Smooth muscle cell of the brain vasculature (primary cell): ENCODE results near the gene NEK1.
"Not testable (repeated sequence)": the region's sequence is repeated elsewhere in the genome, so short reads cannot be mapped to it uniquely, and the experiment has no call there.

Experiments used
- DNase-seq: peaks from one replicate; pipeline ENCODE4 v3.0.0-alpha.2; 2012; ENCODE audit warnings: low read depth, low spot score

The NEK1 gene

DNA sequence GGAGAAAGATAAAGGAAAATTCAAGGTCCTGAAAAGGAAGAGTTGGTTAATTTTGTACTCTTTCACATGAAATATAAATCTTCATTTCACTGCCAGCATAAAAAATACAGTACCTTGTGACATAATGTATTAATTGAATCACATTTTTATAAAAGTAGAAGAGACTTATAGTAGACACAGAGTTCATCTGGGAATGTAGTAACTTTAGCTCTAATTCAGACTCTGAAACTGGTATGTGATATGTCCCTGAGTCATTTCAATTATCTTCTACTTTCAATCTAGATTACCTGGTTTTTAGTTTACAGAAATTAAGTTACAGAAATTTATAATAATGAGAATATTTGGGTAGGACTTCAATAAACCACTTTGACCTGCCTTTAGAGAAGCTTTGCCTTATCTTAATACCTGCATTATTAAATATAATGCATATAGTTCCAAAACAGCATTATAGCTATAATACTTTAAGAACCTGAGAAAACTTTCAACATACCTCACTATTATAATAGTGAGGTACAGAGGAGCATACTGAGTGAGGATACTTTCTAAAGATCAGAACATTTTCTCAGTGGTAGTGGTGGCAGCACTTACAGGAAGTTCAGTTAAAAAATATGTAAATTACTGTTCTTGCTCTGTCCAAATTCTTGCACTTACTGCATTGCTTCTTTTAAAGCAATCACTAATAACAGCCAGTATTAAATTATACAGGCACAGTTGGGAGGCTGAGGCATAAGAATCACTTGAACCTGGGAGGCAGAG, 11.2 kb downstream of the NEK1 start:
- no peak for DNase-seq

DNA sequence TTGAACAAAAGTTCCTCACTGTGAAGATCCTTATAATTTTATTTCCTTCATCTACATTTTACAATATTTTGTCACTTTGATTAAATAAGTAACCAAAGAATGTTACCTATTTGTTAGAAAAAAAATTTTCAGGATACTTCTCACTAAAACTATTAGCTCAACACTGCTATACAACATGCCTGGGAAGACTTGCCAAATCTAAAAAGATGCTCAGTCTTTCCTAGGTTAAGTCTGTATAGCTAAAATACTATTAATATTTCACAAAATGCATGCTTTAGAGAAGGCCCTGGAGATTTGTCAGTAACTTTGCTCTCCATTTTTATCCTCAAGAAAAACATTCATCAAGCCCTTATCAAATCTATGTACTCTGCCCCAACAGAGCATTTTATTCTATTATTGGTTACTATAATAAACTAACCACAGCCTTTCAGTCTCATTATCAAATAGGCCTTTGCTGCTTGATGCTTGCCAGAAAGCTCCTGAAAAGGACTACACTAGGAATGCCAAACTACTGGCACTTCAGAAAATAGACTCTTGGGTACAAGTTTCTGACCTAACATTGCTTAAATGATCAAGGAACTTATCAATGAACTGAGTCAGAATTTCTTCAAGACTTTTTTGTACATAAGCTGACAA, 17.7 kb downstream of the NEK1 start:
- DNase-seq: no peak

DNA sequence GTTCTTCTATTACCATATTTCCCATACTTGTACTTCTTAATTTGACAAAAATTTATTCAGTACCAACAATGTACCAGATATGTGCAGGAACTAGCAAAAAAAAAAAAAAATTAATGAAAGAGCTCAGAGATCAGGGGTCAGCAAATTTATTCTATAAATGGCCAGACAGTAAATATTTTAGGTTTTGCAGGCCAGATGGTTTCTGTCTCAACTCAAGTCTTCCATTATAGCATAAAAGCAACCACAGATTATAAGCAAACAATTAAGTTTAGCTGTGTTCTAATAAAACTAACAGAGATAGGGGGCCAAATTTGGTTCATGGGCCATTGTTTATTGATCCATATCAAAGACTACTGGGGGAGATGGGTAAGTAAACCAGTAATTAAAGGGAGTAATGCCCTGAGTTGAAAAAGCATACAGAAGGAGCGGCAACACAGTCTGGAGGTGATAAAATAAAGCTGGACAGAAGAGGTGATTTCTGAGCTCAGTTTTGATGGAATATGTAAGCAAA, 19.3 kb downstream of the NEK1 start:
- no peak for DNase-seq

DNA sequence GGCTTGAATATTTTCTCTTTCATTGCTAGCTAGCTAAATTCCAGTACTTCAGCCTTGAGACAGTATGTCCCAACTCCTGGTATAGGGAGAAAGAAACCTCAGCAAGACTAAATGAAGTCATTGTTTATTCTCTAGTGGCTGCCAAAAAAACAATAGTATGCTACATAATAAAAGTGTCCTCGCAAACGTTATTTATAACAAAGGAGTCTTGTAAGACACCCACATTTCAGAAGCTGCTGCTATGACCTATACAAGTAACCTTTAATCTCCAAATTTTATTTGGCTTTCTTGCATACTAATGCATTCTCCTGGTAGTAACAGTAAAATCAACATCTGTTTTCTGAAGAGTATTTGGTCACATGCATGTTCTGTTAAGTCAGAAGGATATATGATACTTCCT, 28.8 kb downstream of the NEK1 start:
- peak; percentile 21 for DNase-seq

DNA sequence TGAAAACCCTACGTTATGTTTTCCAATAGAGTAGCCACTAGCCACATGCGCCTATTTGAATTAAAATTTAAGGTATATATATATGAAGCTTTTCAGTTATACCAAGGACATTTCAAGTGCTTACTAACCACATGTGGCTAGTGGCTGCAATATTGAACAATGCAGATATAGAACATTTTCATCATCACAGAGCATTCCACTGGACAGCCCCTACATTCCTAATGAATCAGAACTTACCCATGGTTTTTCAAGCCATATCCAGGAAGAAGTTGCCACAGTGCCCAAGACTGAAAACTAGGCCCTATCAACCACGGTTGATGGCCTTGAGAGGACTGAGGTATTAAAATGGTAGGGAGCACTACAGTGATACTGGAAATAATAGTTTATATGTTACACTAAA, 29.7 kb downstream of the NEK1 start:
- no peak for DNase-seq

DNA sequence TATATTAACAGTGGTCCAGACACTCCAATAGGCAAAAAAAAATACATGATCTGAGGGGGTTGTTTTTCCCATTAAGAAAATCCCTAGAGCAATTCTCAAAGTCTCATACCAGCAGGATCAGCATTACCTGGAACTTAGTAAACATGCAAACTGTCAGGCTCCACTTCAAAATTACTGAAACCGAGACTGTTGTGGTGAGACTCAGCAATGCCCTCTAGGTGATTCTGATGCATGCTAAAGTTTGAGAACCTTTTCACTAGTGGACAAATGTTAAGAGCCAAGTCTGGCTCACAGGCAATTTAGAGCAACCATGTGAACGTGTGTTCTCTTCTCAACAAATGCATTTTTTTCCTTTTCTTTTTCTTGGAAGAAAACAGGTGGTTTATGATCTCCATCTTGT, 30.2 kb downstream of the NEK1 start:
- DNase-seq: no peak

DNA sequence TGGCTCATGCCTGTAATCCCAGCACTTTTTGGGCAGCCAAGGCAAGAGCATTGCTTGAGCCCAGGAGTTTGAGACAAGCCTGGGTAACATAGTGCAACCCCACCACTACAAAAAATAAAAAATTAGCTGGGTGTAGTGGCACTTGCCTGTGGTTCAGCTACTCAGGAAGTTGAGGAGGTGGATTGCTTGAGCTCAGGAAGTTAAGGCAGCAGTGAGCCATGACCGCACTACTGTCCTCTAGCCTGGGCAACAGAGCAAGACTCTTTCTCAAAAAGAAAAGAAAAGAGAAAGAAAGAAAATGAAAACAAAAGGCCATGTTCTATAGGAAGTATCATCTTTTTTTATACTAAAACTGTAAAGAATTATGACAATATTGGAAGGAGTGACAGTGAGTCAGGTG, 38.5 kb downstream of the NEK1 start:
- DNase-seq: no peak

DNA sequence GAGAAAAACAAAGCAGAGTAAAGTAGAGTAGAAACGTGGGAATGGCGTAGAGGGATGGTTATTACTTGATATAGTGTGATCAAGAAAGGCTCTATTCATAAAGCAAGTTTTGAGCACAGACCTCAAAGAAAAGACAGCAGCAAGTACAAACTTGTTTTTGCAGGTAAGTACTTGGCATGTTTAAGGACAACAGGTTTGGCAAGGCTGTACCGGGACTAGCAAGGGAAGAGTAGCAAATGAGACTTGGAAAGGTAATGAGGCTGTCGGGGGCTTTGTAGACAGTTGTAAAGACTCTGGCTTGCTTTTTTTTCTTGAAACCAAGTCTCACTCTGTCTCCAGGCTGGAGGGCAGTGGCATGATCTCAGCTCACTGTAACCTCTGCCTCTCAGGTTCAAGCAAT, 40.9 kb downstream of the NEK1 start:
- DNase-seq: no peak

DNA sequence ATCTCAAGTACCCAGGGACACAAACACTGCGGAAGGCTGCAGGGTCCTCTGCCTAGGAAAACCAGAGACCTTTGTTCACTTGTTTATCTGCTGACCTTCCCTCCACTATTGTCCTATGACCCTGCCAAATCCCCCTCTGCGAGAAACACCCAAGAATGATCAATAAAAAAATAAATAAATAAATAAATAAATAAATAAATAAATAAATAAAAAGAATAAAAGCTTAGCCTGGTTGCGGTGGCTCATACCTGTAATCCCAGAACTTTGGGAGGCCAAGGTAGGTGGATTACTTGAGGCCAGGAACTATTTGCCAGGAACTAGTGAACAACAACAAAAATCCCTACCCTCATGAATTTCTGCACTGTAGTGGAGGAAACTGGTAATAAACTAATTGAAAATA, 41.4 kb downstream of the NEK1 start:
- not testable (repeated sequence) for DNase-seq

DNA sequence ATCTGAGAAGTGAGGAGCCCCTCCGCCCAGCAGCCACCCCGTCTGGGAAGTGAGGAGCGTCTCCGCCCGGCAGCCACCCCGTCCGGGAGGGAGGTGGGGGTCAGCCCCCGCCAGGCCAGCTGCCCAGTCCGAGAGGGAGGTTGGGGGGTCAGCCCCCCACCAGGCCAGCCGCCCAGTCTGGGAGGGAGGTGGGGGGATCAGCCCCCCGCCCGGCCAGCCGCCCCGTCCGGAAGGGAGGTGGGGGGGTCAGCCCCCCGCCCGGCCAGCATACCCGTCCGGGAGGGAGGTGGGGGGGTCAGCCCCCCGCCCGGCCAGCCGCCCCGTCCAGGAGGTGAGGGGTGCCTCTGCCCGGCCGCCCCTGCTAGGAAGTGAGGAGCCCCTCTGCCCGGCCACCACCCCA, 42.1 kb downstream of the NEK1 start:
- not testable (repeated sequence) for DNase-seq

DNA sequence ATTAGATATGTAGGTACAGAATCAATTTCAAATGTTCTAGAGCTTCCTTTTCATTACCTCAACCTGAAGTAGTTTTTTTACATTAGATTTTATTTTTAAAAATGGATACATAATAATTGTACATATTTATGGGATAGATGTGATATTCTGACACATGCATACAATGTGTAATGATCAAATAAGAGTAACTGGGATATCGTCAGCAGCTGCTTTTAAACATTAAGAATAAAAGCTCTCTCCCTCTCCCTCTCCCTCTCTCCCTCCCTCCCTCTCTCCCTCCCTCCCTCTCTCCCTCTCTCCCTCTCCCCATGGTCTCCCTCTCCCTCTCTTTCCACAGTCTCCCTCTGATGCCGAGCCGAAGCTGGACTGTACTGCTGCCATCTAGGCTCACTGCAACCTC, 43.2 kb downstream of the NEK1 start:
- not testable (repeated sequence) for DNase-seq

DNA sequence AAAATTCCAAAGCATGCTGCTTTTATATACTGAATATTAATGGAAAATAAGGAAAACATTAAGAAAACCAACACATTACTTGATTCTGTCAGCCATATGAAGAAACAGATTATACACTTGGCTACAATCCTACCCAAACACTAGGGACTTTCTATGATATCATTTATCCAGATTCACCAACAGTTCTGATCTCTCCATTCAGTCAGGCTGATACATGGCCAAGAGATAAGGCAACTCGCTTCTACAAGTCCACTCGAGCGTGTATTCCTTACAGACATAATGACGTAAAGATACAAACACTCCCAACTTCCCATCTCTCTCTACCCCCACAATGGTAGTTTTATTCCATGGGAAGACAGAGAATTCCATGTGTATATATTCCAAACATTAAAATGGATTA, 44.5 kb downstream of the NEK1 start:
- no peak for DNase-seq

DNA sequence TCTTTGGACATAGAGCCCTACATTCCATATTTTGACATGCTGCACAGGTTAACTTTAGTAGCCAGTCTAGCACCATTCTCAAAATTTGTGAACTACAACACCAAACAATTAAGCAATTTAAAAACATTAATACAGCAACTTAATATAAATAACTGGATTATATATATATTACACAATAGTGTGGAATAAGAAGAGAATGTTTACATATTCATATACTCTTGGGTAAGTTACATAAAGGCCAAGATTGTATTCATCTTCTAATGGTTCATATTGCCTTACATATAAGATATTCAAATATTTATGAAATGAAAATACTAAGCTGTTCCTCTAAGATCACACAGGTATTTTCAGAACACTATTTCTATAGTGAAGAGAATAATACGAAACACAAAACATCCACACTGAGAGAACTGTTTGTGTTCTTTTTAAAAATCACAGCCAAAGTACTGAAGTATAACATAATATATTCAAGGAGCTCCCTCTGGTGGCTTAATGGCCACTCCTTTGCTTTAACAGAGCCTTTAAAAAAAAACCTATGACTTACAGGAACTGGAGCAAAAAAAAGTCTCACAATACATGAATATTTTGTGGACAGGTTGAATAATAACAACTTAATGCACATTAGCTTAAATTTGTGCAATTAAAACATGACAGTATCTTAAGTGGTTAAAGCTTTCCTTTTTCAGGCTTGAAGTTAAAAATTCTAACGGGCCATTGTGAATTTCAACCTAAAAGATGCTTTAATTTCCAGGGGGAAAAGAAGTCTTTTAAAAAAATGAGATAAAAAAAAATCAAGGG, 46.2 kb downstream of the NEK1 start:
- DNase-seq: peak; percentile 28

DNA sequence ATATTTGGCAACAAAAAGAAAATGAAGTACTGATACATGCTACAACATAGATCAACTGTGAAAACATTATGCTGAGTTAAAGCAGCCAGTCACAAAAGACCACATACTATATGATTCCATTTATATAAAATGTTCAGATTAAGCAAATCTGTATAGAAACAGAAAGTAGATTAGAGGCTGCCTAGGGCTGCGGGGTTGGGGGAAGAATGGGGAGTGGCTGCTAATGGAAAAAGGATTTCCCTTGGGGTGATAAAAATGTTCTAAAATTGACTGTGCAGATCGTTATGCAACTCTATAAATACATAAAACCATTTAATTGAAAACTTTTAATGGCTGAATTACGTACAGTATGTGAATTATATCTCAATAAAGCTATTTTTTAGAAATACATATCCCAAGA, 46.8 kb downstream of the NEK1 start:
- DNase-seq: no peak

DNA sequence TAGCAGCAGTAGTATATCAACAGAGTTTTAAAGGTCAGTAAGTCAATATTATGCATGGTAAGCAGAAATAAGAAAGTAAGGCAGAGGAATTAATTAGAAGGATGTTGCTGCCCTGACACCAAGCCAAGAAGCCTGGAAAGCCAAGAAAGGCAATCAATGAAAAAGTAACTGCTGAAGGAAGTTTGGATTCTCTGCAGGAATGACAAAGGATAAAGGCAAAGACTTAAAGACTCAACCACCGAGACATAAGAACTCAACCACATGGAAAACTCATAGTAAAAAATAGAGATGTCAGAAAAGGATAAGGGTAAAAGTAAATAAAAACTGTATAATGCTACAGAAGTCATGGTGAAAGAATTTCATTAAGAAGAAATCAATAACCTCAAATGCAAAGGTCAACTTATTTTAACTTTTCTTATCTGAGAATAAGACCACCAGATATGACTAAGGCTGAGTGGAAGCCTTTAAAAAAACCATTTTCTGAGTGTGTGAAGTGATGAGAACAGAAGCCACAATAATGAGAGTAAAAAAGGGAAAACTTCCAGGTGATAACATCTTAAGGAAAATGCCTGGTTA, 55.2 kb downstream of the NEK1 start:
- DNase-seq: no peak

DNA sequence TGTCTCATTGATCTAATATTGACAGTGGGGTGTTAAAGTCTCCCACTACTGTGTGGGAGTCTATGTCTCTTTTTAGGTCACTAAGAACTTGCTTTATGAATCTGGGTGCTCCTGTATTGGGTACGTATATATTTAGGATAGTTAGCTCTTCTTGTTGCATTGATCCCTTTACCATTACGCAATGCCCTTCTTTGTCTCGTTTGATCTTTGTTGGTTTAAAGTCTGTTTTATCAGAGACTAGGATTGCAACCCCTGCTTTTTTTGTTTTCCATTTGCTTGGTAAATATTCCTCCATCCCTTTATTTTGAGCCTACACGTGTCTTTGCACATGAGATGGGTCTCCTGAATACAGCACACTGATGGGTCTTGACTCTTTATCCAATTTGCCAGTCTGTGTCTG, 65.8 kb downstream of the NEK1 start:
- DNase-seq: not testable (repeated sequence)

DNA sequence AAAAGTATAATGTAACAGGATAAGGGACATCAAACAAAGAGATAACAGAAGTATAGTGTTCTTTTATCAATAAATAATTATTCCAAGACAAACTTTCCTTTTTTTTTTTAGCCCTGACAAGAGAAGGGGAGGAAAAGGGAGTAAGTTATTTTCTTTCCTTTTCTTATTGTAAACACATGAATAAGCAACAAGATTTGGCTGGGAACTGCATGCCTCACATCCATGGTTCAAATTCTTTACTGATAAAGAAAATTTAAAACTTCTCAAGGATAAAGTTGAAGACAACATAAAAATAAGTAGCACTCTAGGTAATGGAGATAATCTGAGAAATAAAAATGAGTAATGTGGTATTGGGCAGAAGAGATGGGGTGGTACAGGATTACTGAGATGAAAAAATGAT, 71.6 kb downstream of the NEK1 start:
- no peak for DNase-seq

DNA sequence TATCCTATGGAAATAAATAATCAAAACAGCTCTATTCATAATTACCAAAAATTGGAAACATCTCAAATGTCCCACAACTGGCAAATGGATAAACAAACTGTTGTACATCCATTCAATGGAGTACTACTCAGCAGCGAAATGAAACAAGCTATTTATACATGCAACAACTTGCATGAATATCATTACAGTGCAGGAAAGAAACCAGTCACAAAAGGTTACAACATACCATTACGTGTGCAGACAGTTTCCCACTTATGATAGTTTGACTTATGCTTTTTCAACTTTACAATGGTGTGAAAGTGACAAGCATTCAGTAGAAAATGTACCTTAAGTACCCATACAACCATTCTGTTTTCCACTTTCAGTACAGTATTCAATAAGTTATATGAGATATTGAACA, 82.3 kb downstream of the NEK1 start:
- no peak for DNase-seq

DNA sequence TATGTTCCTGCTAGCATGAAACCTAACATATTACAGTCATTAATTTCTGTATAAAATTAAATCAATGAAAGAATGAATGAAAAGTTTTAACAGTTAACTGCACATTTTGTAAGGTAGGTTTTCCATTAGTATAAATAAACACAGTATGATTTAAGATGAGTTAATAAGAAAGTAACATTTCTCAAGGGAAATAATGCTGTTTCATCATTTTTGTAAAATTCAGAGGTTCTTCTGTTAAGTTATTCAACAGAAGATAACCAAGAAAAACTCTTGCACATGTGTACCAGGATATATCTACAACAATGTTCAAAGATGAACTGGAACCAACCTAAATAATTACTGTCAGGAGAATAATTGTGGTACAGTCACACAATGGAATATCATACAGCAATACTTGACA, 88.6 kb downstream of the NEK1 start:
- DNase-seq: no peak

DNA sequence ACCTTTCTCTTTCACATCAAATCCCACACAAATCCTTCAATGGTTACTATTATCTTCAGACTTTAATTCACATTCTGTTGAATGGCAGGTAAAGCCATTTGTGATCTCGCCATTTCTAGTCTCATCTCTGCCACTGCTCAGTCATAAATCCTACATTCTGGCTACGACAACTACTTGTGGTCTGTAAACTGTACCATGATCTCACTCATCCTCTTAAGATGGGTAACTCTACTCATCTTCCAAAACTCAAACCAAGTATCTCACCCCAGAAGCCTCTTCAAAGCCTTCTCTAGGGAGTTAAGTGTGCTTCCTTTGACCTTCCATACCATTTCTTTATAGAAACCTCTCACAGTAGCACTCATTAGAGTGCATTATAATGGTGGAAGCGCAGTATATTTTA, 101.8 kb downstream of the NEK1 start:
- DNase-seq: no peak

DNA sequence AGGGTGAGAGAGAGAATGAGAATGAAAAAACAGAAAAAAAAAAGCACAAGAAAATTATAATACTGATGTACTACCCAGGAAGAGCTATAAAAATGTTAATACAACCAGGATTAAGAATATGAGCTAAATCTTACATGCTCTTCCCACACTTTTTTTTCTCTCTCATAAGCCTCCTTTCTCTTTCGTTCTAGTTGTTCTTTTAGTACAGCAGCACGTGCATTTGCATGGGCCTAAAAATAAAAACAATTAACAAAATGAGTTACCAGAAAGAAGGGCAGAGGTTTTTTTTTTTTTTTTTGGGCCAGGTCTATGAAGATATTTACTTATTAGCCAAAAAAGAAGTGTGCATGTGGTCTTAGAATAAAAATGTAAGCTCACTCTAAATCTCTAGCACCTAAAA, 105.5 kb downstream of the NEK1 start:
- no peak for DNase-seq

DNA sequence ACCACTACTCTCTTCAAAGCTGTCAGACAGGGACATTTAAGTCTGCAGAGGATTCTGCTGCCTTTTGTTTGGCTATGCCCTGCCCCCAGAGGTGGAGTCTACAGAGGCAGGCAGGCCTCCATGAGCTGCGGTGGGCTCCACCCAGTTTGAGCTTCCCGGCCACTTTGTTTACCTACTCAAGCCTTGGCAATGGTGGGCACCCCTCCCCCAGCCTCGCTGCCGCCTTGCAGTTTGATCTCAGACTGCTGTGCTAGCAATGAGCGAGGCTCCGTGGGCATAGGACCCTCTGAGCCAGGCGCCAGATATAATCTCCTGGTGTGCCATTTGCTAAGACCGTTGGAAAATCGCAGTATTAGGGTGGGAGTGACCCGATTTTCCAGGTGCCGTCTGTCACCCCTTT, 112.5 kb downstream of the NEK1 start:
- not testable (repeated sequence) for DNase-seq
